Keratinocyte (primary cell): ENCODE data around the gene PSAP.

Source experiments
- CTCF ChIP-seq, 3 experiments: IDR thresholded peaks in 1 of 3; conservative IDR thresholded peaks in 1 of 3; optimal IDR thresholded peaks in 1 of 3; 2 replicates in 2 of 3; 3 replicates in 1 of 3; pipeline versions ENCODE3 to v1.5.1; 2011; ENCODE audit warnings: low read length in 3 of 3, mild to moderate bottlenecking in 3 of 3, moderate library complexity in 2 of 3, control low read depth in 1 of 3, inconsistent platforms in 1 of 3; ENCODE audit not compliant: insufficient read depth in 2 of 3; ENCODE audit errors: extremely low read depth in 1 of 3
- EZH2 ChIP-seq: IDR thresholded peaks from one replicate; pipeline ENCODE4 v1.6.1; 2012; ENCODE audit warnings: inconsistent platforms, mild to moderate bottlenecking, low read length, moderate library complexity

DNA sequence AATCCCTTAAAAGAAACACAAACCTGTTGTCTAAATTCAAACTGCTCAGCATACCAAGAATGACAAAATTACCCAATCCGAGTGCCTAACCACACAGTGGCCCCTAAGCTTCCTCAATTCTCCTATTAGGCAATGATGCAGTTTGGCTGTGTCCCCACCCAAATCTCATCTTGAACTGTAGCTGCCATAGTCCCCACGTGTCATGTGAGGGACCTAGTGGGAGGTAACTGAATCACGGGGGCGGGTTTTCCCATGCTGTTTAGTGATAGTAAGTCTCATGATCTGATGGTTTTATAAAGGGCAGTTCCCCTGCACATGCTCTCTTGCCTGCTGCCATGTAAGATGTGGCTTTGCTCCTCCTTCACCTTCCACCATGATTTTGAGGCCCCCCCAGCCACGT lies 21.9 kb downstream of the PSAP start:
- TF ChIP-seq CTCF (optimal IDR thresholded peaks at IDR 0.05 in 1 of 3, IDR thresholded peaks at IDR 0.05 in 1 of 3, conservative IDR thresholded peaks at IDR 0.05 in 1 of 3; ENCODE audit: extremely low read depth in 1 of 3, insufficient read depth in 2 of 3, low read length in 3 of 3) (no peak), EZH2 (no peak)
